Neural progenitor cell (in vitro differentiated cells): ENCODE results near the gene SELENOH. TPM values are rescaled to one million over a fixed set of nuclear protein-coding genes. Genes with fewer than 3 reads are reported as not detected.

Experiments
- DNase-seq: peaks from one replicate; pipeline ENCODE4 v3.0.0-alpha.2; 2016; ENCODE audit warnings: low spot score
- H2AFZ ChIP-seq: fragments of 200-600 bp; sonication (generic); replicated peaks from 2 replicates; pipeline ENCODE4 v1.6.1; 2016; ENCODE audit warnings: antibody characterized with exemption
- H3F3A ChIP-seq: fragments of 200-600 bp; sonication (generic); 2 replicates; pipeline ENCODE4 v1.6.1; 2016; ENCODE audit warnings: antibody characterized with exemption, low read depth
- H3K27ac ChIP-seq: fragments of 200-600 bp; sonication (generic); 2 replicates; pipeline ENCODE4 v1.5.1; 2016; ENCODE audit warnings: mild to moderate bottlenecking
- H3K27me3 ChIP-seq: fragments of 200-600 bp; sonication (generic); 2 replicates; pipeline ENCODE4 v1.6.1; 2016; ENCODE audit warnings: mild to moderate bottlenecking, moderate library complexity
- H3K36me3 ChIP-seq: fragments of 200-600 bp; sonication (generic); 2 replicates; pipeline ENCODE4 v1.5.1; 2016
- H3K4me1 ChIP-seq: fragments of 200-600 bp; sonication (generic); 2 replicates; pipeline ENCODE4 v1.6.1; 2016; ENCODE audit warnings: mixed run types
- H3K4me2 ChIP-seq: fragments of 200-600 bp; sonication (generic); 2 replicates; pipeline ENCODE4 v1.6.1; 2016
- H3K4me3 ChIP-seq: fragments of 200-600 bp; sonication (generic); 2 replicates; pipeline ENCODE4 v1.5.1; 2016
- H3K79me2 ChIP-seq: fragments of 200-600 bp; sonication (generic); 2 replicates; pipeline ENCODE4 v1.6.1; 2016; ENCODE audit warnings: low read depth
- H3K9ac ChIP-seq: fragments of 200-600 bp; sonication (generic); 2 replicates; pipeline ENCODE4 v1.6.1; 2016
- H3K9me3 ChIP-seq: fragments of 200-600 bp; sonication (generic); 2 replicates; pipeline ENCODE4 v1.5.1; 2016; ENCODE audit warnings: low read depth
- H4K20me1 ChIP-seq: fragments of 200-600 bp; sonication (generic); 2 replicates; pipeline ENCODE4 v1.6.1; 2016; ENCODE audit warnings: low read depth
- H3K27ac Mint-ChIP-seq: 3 replicates; pipeline ENCODE4 v1.8.0; 2021; ENCODE audit warnings: mixed read lengths
- H3K27me3 Mint-ChIP-seq: 2 replicates; pipeline ENCODE4 v1.8.0; 2022; ENCODE audit warnings: low read depth, mild to moderate bottlenecking, inconsistent platforms, moderate library complexity, mixed read lengths; ENCODE audit not compliant: insufficient read depth
- H3K36me3 Mint-ChIP-seq: 3 replicates; pipeline ENCODE4 v1.8.0; 2021; ENCODE audit warnings: mixed read lengths
- H3K4me1 Mint-ChIP-seq: 3 replicates; pipeline ENCODE4 v1.8.0; 2021; ENCODE audit warnings: mixed read lengths
- H3K4me3 Mint-ChIP-seq: 3 replicates; pipeline ENCODE4 v1.8.0; 2021; ENCODE audit warnings: mild to moderate bottlenecking, moderate library complexity, mixed read lengths
- H3K9me3 Mint-ChIP-seq: 3 replicates; pipeline ENCODE4 v1.8.0; 2020; ENCODE audit warnings: mixed read lengths
- CTCF ChIP-seq: fragments of 200-600 bp; sonication (generic); IDR thresholded peaks from 2 replicates; pipeline ENCODE4 v1.5.1; 2017; ENCODE audit warnings: antibody characterized with exemption, mild to moderate bottlenecking
- EZH2 ChIP-seq: fragments of 200-600 bp; sonication (generic); IDR thresholded peaks from 2 replicates; pipeline ENCODE4 v1.6.1; 2017; ENCODE audit warnings: antibody characterized with exemption, mild to moderate bottlenecking, moderate library complexity
- EZH2phosphoT487 ChIP-seq: fragments of 200-600 bp; sonication (generic); IDR thresholded peaks from 2 replicates; pipeline ENCODE4 v1.6.1; 2017; ENCODE audit warnings: antibody characterized with exemption
- total RNA-seq: library from RNA; depleted of rRNA; stranded (reverse); fragments of >200 nt; gene quantifications from 2 replicates; pipeline ENCODE4 v1.2.3, GENCODE V29; 2015; ENCODE audit warnings: low replicate concordance

The SELENOH gene
- total RNA-seq, 1 donor from 2014 or later, result 164 TPM

GRCh38 chr11:57742087-57742452 is 779 bp downstream of the SELENOH start:
- Histone ChIP-seq H3K36me3 (peaks cover 4% of the 10 kb centered on the region), H3K9me3 (no peaks in the 10 kb centered on the region), H4K20me1 (no peaks in the 10 kb centered on the region), H3F3A (peaks cover 28% of the 10 kb centered on the region), H3K4me3 (peak overlapping the region; percentile 93), H3K9ac (peak overlapping the region; percentile 95), H3K4me1 (peaks cover 7% of the 10 kb centered on the region), H3K4me2 (peak overlapping the region; percentile 98), H3K79me2 (peaks cover 30% of the 10 kb centered on the region), H3K27me3 (no peaks in the 10 kb centered on the region), H2AFZ (no peak overlapping the region), H3K27ac (no peak overlapping the region)
- H3K27me3 Mint-ChIP-seq, result peaks cover 2% of the 10 kb centered on the region
- no peaks in the 10 kb centered on the region for H3K9me3 Mint-ChIP-seq
- H3K27ac Mint-ChIP-seq, result peak overlapping the region; percentile 88
- peaks cover 15% of the 10 kb centered on the region for H3K4me1 Mint-ChIP-seq
- peak overlapping the region; percentile 96 for H3K4me3 Mint-ChIP-seq
- no peak for TF ChIP-seq EZH2
- no peak for TF ChIP-seq CTCF
- TF ChIP-seq EZH2phosphoT487, result no peak
- no peak for DNase-seq
- peaks cover 26% of the 10 kb centered on the region for H3K36me3 Mint-ChIP-seq

- H3K79me2 ChIP-seq, result peaks cover 24% of the 10 kb centered on the region
- H3F3A ChIP-seq, result peaks cover 39% of the 10 kb centered on the region
- peaks cover 2% of the 10 kb centered on the region for H3K27me3 Mint-ChIP-seq
- no peaks in the 10 kb centered on the region for H3K27me3 ChIP-seq
- H3K9me3 Mint-ChIP-seq, result no peaks in the 10 kb centered on the region
- no peak overlapping the region for H3K27ac ChIP-seq
- no peak overlapping the region for H3K4me3 ChIP-seq
- H3K4me1 Mint-ChIP-seq, result peaks cover 15% of the 10 kb centered on the region
- no peaks in the 10 kb centered on the region for H3K9me3 ChIP-seq
- peaks cover 27% of the 10 kb centered on the region for H3K36me3 Mint-ChIP-seq
- no peak for DNase-seq
- H3K4me1 ChIP-seq, result peaks cover 7% of the 10 kb centered on the region
- no peaks in the 10 kb centered on the region for H4K20me1 ChIP-seq
- no peak overlapping the region for H3K4me2 ChIP-seq
- H3K36me3 ChIP-seq, result peaks cover 4% of the 10 kb centered on the region
- H3K27ac Mint-ChIP-seq, result no peak overlapping the region
- H2AFZ ChIP-seq, result no peak overlapping the region
- H3K9ac ChIP-seq, result no peak overlapping the region
- H3K4me3 Mint-ChIP-seq, result peak overlapping the region; percentile 42
- TF ChIP-seq CTCF, result no peak
- TF ChIP-seq EZH2phosphoT487, result no peak
- no peak for TF ChIP-seq EZH2
These were observed 3.1 kb downstream of the SELENOH start for GRCh38 chr11:57744357-57744756.

DNA sequence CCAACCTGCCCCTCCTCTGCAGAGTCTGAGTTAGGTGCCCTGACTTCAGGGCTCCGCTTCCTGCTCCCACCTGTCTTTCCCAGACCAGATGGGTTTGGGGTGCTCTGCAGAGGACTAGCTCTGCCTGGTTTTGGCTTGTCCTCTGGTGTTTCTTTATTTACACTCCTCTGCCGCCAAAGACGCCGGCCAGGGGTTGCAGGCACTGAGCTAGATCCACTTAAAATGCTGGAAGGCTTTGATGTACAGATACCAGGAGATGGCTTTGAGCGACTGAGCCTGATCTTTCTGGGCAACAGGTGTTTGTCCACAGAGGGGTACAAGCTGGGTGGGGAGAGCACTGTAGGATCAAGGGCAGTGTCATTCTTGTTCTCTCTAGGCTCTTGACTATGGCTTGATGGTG is 3.9 kb downstream of the SELENOH start:
- no peak for TF ChIP-seq CTCF
- DNase-seq, result no peak
- Histone ChIP-seq H3K9ac (no peak overlapping the region), H3K27ac (no peak overlapping the region), H3K4me3 (no peak overlapping the region), H3K27me3 (no peaks in the 10 kb centered on the region), H3F3A (peaks cover 30% of the 10 kb centered on the region), H4K20me1 (no peaks in the 10 kb centered on the region), H3K36me3 (peaks cover 4% of the 10 kb centered on the region), H3K4me2 (no peak overlapping the region), H3K4me1 (peaks cover 7% of the 10 kb centered on the region), H3K9me3 (no peaks in the 10 kb centered on the region), H3K79me2 (peaks cover 24% of the 10 kb centered on the region), H2AFZ (no peak overlapping the region)
- H3K27me3 Mint-ChIP-seq, result peaks cover 2% of the 10 kb centered on the region
- H3K4me3 Mint-ChIP-seq, result no peak overlapping the region
- no peaks in the 10 kb centered on the region for H3K9me3 Mint-ChIP-seq
- peaks cover 27% of the 10 kb centered on the region for H3K36me3 Mint-ChIP-seq
- peaks cover 15% of the 10 kb centered on the region for H3K4me1 Mint-ChIP-seq
- H3K27ac Mint-ChIP-seq, result no peak overlapping the region

- H3K27ac Mint-ChIP-seq, result no peak overlapping the region
- Histone ChIP-seq H2AFZ (no peak overlapping the region), H3K4me3 (no peak overlapping the region), H3K27me3 (no peaks in the 10 kb centered on the region), H3K4me2 (no peak overlapping the region), H3K79me2 (peaks cover 19% of the 10 kb centered on the region), H3K36me3 (peaks cover 4% of the 10 kb centered on the region), H3F3A (peaks cover 33% of the 10 kb centered on the region), H3K9ac (no peak overlapping the region), H4K20me1 (no peaks in the 10 kb centered on the region), H3K9me3 (no peaks in the 10 kb centered on the region), H3K4me1 (peaks cover 7% of the 10 kb centered on the region), H3K27ac (no peak overlapping the region)
- no peak for DNase-seq
- H3K36me3 Mint-ChIP-seq, result peaks cover 27% of the 10 kb centered on the region
- no peaks in the 10 kb centered on the region for H3K27me3 Mint-ChIP-seq
- H3K9me3 Mint-ChIP-seq, result no peaks in the 10 kb centered on the region
- TF ChIP-seq EZH2 (no peak), EZH2phosphoT487 (no peak), CTCF (no peak)
- no peak overlapping the region for H3K4me3 Mint-ChIP-seq
- H3K4me1 Mint-ChIP-seq, result peaks cover 12% of the 10 kb centered on the region
These were observed 5.6 kb downstream of the SELENOH start for GRCh38 chr11:57746920-57747319.
